Posterior cingulate gyrus (tissue), 11 donors: ENCODE results near the gene IFNLR1.

Source experiments
- DNase-seq, 10 donors: peaks; one replicate each; pipeline versions ENCODE4 v3.0.0 to v3.0.0-alpha.2; 2020 to 2021; ENCODE audit warnings: mixed read lengths in 3 of 10
- intact Hi-C: fragments of 100-400 bp; cut with DNase I; formaldehyde crosslinking; loops from one replicate; pipeline ENCODE4 v1.15.1; 2023

Gene IFNLR1

GRCh38 chr1:24206516-24207394 is 19.7 kb upstream of the IFNLR1 start:
- intact Hi-C loops, result no loop called here
- peak in 1 of 10 donors; percentile 50 for DNase-seq

GRCh38 chr1:24206083-24206464 is 19.0 kb upstream of the IFNLR1 start:
- DNase-seq, result peak in 1 of 10 donors; percentile 72
- intact Hi-C loops, result no loop called here

GRCh38 chr1:24205345-24206082 is 18.4 kb upstream of the IFNLR1 start:
- intact Hi-C loops, result no loop called here

DNA sequence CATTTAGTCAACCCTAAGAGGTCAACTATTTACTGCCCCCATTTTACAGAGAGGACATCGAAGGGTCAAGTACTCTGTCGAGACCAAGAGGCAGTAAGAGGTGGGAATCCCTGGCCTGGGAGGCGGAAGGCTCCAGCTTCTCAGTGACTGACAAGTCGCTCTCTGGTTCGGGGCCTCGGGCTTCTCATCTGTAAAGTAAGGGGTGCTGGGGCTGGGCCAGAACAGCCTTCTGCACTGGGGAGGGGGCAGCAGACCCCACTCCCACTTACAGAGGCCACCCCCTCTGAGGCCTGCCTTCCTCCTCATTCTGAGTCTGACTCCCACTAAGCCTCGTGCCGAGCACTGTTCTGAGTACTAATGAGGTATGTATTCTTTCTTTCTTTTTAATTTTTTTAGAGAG is 17.0 kb upstream of the IFNLR1 start:
- intact Hi-C loops, result no loop called here
- DNase-seq, result peak in 2 of 10 donors; percentile 55 to 77

More at GRCh38 chr1:24205345-24206082, 18.4 kb upstream of the IFNLR1 start:
- peak in 1 of 10 donors; percentile 40 for DNase-seq

DNA sequence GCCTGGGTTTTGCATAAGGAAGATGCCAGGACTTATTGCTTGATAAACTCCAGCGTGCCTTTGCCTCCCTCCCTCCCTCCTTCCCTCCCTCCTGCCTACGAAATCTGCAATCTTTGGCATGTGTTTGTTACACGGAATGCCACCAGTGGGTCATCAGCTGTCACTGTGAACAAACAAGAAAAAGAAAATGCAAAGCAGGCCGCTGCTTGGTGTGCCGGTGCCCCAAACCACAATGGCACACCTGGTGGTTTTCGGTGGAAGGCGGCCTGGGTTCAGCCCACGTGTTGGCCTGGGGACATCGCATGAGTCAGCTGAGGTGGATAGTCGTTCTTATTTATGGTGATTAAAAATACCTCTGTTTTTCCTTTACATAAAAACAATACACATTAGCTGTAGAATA is 16.3 kb upstream of the IFNLR1 start:
- intact Hi-C loops, result no loop called here
- DNase-seq, result peak in 2 of 10 donors; percentile 53 to 62

- intact Hi-C loops, result loop anchor here (1.0 kb wide), 1 partner anchor 189 kb away; no protein-coding TSS in a partner anchor
- peak in 1 of 10 donors; percentile 34 for DNase-seq
These were observed 15.9 kb upstream of the IFNLR1 start for GRCh38 chr1:24202987-24203386.

DNA sequence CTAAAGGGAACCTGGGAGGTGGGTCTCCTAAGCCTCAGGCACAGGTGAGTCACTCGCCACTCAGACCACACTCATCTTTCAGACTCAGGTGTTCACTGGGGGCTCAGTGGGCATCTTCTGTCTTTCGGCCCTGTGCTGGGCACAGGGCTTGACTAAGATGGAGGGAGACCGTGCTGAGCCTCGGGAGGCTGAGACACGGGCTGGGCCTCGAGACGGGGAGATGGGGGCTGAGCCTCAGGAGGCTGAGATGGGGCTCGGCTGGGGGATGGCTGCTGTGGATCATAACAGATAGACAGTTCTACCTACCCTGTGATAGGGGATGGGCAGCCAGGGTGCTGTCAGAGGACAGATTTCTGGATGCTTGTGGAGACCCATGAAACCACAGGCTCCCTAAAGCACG is 15.5 kb upstream of the IFNLR1 start:
- peak in 1 of 10 donors; percentile 47 for DNase-seq
- intact Hi-C loops, result loop anchor here (1.0 kb wide), 1 partner anchor 190 kb away; no protein-coding TSS in a partner anchor

GRCh38 chr1:24201941-24202440 is 14.9 kb upstream of the IFNLR1 start:
- peak in 9 of 10 donors; percentile 44 to 90 (median 76) for DNase-seq
- intact Hi-C loops, result loop anchor here (1.0 kb wide), 1 partner anchor 190 kb away; no protein-coding TSS in a partner anchor

DNA sequence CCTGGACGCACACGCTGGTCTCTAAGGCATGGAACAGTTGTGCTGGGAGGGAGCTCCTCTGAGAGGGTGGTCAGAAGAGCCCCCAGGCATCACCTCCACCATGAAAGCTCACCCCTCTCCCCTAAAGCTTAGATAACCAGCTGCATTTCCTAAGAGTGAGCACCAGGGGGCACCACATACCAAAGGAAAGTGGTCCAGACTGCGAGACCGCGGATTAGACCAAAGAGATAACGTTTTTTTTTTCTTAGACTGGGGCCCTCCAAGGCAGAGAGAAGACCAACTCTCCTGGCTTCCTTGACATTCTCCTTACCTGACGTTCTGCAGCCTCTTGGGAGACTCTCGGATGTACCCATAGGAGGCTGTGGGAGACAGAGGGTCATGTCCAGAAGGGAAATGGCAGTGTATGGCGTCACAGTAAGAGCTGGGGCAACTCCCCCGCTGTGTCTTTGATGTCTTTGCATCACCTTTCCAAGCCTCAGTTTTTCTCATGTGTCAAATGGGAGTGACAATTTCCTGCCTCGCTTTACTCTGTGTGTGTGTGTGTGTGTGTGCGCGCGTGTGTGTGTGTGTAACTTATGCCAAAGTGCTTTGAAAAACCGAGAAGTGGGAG is 12.3 kb upstream of the IFNLR1 start:
- intact Hi-C loops, result loop anchor here (1.0 kb wide), 2 partner anchors 192 to 436 kb away; no protein-coding TSS in a partner anchor
- DNase-seq, result peak in 9 of 10 donors; percentile 36 to 94 (median 71)

GRCh38 chr1:24198766-24199165 is 11.7 kb upstream of the IFNLR1 start:
- DNase-seq, result no peak
- intact Hi-C loops, result loop anchor here (1.0 kb wide), 2 partner anchors 193 to 437 kb away; no protein-coding TSS in a partner anchor

GRCh38 chr1:24195874-24196273 is 8.8 kb upstream of the IFNLR1 start:
- intact Hi-C loops, result no loop called here
- DNase-seq, result no peak

- DNase-seq, result no peak
- intact Hi-C loops, result no loop called here
These were observed 8.0 kb upstream of the IFNLR1 start for GRCh38 chr1:24195136-24195535.

- intact Hi-C loops, result no loop called here
- no peak for DNase-seq
These were observed 6.0 kb upstream of the IFNLR1 start for GRCh38 chr1:24193046-24193445.

DNA sequence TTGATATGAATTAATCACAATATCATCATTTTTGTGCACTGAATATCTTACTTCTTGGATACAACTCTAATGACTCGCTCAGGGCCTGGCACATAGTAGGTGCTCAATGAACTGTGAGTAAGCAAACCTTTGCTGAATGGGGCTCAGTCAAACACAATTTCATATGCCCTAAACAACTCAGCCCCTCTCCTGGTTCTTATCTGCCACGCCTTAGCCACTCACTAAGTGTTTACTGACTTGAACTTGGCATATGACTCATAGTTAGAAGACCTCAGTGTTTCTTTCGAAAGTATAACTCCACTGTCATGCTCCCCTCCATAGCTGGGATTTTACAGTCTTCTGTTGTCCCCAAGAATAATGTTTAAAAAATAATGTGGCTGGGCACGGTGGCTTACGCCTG is 4.8 kb upstream of the IFNLR1 start:
- no peak for DNase-seq
- intact Hi-C loops, result no loop called here

GRCh38 chr1:24190983-24191461 is 3.9 kb upstream of the IFNLR1 start:
- no peak for DNase-seq
- intact Hi-C loops, result no loop called here

DNA sequence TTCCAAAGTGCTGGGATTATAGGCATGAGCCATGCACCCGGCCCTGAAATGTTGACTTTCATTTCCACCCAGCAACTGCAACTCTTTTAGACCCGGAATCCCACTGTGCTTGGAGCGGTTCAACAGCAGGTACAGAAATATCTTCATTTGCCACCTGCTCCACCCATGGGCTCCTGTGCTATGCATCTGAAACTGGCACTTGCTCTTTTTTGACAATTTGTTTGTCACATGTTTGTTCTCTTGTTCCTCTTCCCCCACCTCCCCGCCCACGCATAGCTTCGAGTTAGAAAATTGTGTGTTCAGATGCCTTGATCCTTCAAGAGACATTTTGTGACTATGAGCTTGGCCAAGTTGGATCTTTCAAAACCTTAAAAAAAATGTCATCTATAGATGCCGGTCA is 2.4 kb upstream of the IFNLR1 start:
- intact Hi-C loops, result no loop called here
- no peak for DNase-seq

DNA sequence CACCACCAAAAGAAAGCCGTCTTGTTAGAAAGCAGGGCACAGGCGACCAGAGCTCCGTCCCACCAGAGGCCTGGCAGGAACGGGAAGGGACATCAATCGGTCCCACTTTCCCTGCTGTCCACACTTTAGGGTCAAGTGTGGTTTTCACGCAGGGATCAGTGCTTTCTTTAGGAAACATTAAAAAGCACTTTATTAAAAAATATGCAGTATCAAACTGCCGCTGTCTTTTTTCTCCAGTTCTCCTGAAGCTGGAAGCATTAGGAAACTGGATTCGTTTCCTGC is 437 bp downstream of the IFNLR1 start:
- DNase-seq, result no peak
- intact Hi-C loops, result no loop called here

- intact Hi-C loops, result no loop called here
- DNase-seq, result no peak
These were observed 918 bp downstream of the IFNLR1 start for GRCh38 chr1:24186031-24186710.

GRCh38 chr1:24185076-24185475 is 2.0 kb downstream of the IFNLR1 start:
- intact Hi-C loops, result no loop called here
- no peak for DNase-seq

GRCh38 chr1:24182061-24182460 is 5.0 kb downstream of the IFNLR1 start:
- intact Hi-C loops, result no loop called here
- no peak for DNase-seq
